H1 (cell line): ENCODE data around the gene PHF3. TPM values are rescaled to one million over a fixed set of nuclear protein-coding genes. Genes with fewer than 3 reads are reported as not detected.

ENCODE experiments used
- CTCF ChIA-PET: fragments of 300-600 bp; sonication (Branson Sonifier 250); formaldehyde crosslinking; loops from one replicate; lab custom pipeline; 2021; ENCODE audit not compliant: partially characterized antibody; lab: Charles Lee
- POLR2A ChIA-PET: fragments of 300-600 bp; sonication (Branson Sonifier 250); formaldehyde crosslinking; loops from one replicate; lab custom pipeline; 2021; ENCODE audit warnings: inconsistent platforms; ENCODE audit not compliant: partially characterized antibody; lab: Charles Lee
- DNase-seq, 2 experiments: peaks; one replicate each; pipeline versions ENCODE4 v3.0.0 to v3.0.0-alpha.2; 2010 to 2022; ENCODE audit warnings: low spot score in 2 of 2, low read depth in 1 of 2, mixed read lengths in 1 of 2
- FAIRE-seq: peaks from 2 replicates; lab custom pipeline; 2011; peaks lifted over from hg19 to GRCh38; lab: Jason Lieb, UNC
- H2AFZ ChIP-seq: 2 replicates; pipeline ENCODE4 v1.8.1; 2012; ENCODE audit warnings: low read length, inconsistent platforms
- H2AK5ac ChIP-seq: 2 replicates; pipeline ENCODE4 v1.6.1; 2013; ENCODE audit warnings: low read depth, low read length
- H2BK120ac ChIP-seq: replicated peaks from 2 replicates; pipeline ENCODE3; 2013; ENCODE audit warnings: low read depth, low read length, inconsistent platforms
- H2BK12ac ChIP-seq: 2 replicates; pipeline ENCODE4 v1.6.1; 2013; ENCODE audit warnings: low read depth, low read length
- H2BK15ac ChIP-seq: 2 replicates; pipeline ENCODE4 v1.6.1; 2013; ENCODE audit warnings: low read length
- H2BK20ac ChIP-seq: 2 replicates; pipeline ENCODE4 v1.6.1; 2013; ENCODE audit warnings: low read length
- H2BK5ac ChIP-seq: 2 replicates; pipeline ENCODE4 v1.6.1; 2013; ENCODE audit warnings: low read depth, low read length
- H3K14ac ChIP-seq: 2 replicates; pipeline ENCODE4 v1.6.1; 2013; ENCODE audit warnings: inconsistent platforms; ENCODE audit not compliant: insufficient read length
- H3K18ac ChIP-seq: 2 replicates; pipeline ENCODE4 v1.6.1; 2013; ENCODE audit warnings: low read length; ENCODE audit errors: extremely low read depth
- H3K23ac ChIP-seq: 2 replicates; pipeline ENCODE4 v1.6.1; 2013; ENCODE audit warnings: inconsistent platforms; ENCODE audit not compliant: insufficient read length
- H3K23me2 ChIP-seq: 2 replicates; pipeline ENCODE4 v1.6.1; 2013; ENCODE audit warnings: low read depth, low read length
- H3K27ac ChIP-seq: 2 replicates; pipeline ENCODE4 v1.6.1; 2011; ENCODE audit warnings: low read depth, low read length, inconsistent platforms
- H3K27me3 ChIP-seq, 4 experiments: replicated peaks in 1 of 4; 1 replicate in 1 of 4; 2 replicates in 3 of 4; pipeline versions ENCODE4 v1.6.1 to v1.8.1; 2011 to 2013; ENCODE audit warnings: low read length in 3 of 4, mild to moderate bottlenecking in 3 of 4, inconsistent platforms in 2 of 4, mixed read lengths in 2 of 4, moderate library complexity in 1 of 4; ENCODE audit not compliant: control insufficient read depth in 3 of 4, insufficient read depth in 3 of 4; ENCODE audit errors: extremely low read depth in 1 of 4
- H3K36me3 ChIP-seq, 4 experiments: 2 replicates each; pipeline versions ENCODE4 v1.6.1 to v1.8.1; 2011 to 2013; ENCODE audit warnings: mild to moderate bottlenecking in 4 of 4, low read length in 3 of 4, moderate library complexity in 2 of 4, control low read depth in 1 of 4, inconsistent platforms in 1 of 4; ENCODE audit not compliant: insufficient read depth in 4 of 4, control insufficient read depth in 2 of 4
- H3K4ac ChIP-seq: replicated peaks from 2 replicates; pipeline ENCODE3; 2013; ENCODE audit warnings: low read length, low read depth, mixed read lengths, inconsistent platforms; ENCODE audit not compliant: insufficient read length
- H3K4me1 ChIP-seq, 4 experiments: replicated peaks in 1 of 4; 1 replicate in 1 of 4; 2 replicates in 3 of 4; pipeline versions ENCODE4 v1.6.1 to v1.8.1; 2011 to 2013; ENCODE audit warnings: low read length in 3 of 4, inconsistent platforms in 2 of 4, mixed read lengths in 1 of 4; ENCODE audit not compliant: insufficient read depth in 4 of 4, control insufficient read depth in 3 of 4
- H3K4me2 ChIP-seq, 2 experiments: 2 replicates each; pipeline versions ENCODE4 v1.6.1 to v1.8.1; 2011 to 2013; ENCODE audit warnings: low read depth in 2 of 2, low read length in 2 of 2, control low read depth in 1 of 2, inconsistent platforms in 1 of 2, mild to moderate bottlenecking in 1 of 2; ENCODE audit not compliant: insufficient read depth in 1 of 2
- H3K4me3 ChIP-seq, 4 experiments: fragments of 200-600, 300-600 bp in 1 of 4; sonication (generic), shearing (Covaris generic), sonication (Bioruptor Twin) in 1 of 4; 2 replicates each; pipeline versions ENCODE4 v1.5.1 to v1.8.1; 2011 to 2016; ENCODE audit warnings: low read length in 4 of 4, low read depth in 3 of 4, control low read depth in 2 of 4, inconsistent platforms in 2 of 4, mild to moderate bottlenecking in 2 of 4, mixed read lengths in 1 of 4, moderate library complexity in 1 of 4; ENCODE audit not compliant: insufficient read depth in 2 of 4; ENCODE audit errors: extremely low read depth in 1 of 4
- H3K56ac ChIP-seq: replicated peaks from 2 replicates; pipeline ENCODE3; 2013; ENCODE audit warnings: low read depth, mild to moderate bottlenecking, mixed read lengths, low read length, inconsistent platforms; ENCODE audit not compliant: insufficient read length
- H3K79me1 ChIP-seq: 2 replicates; pipeline ENCODE4 v1.6.1; 2013; ENCODE audit warnings: low read depth, low read length, control low read depth
- H3K79me2 ChIP-seq, 2 experiments: 2 replicates each; pipeline versions ENCODE4 v1.6.1 to v1.8.1; 2012 to 2013; ENCODE audit warnings: low read length in 2 of 2, mild to moderate bottlenecking in 2 of 2, inconsistent platforms in 1 of 2; ENCODE audit not compliant: insufficient read depth in 2 of 2, control insufficient read depth in 1 of 2
- H3K9ac ChIP-seq, 4 experiments: replicated peaks in 1 of 4; 1 replicate in 1 of 4; 2 replicates in 3 of 4; pipeline versions ENCODE4 v1.6.1 to v1.8.1; 2011 to 2013; ENCODE audit warnings: low read depth in 3 of 4, low read length in 3 of 4, control low read depth in 2 of 4, mild to moderate bottlenecking in 2 of 4, moderate library complexity in 2 of 4, inconsistent platforms in 1 of 4; ENCODE audit errors: extremely low read depth in 1 of 4
- H3K9me3 ChIP-seq, 2 experiments: 2 replicates each; pipeline versions ENCODE4 v1.6.1 to v1.8.1; 2012 to 2013; ENCODE audit warnings: mild to moderate bottlenecking in 2 of 2, moderate library complexity in 2 of 2, control low read depth in 1 of 2, inconsistent platforms in 1 of 2, low read depth in 1 of 2, low read length in 1 of 2, mixed read lengths in 1 of 2; ENCODE audit not compliant: insufficient read depth in 2 of 2
- H4K20me1 ChIP-seq, 2 experiments: replicated peaks in 1 of 2; 2 replicates each; pipeline versions ENCODE3 to v1.8.1; 2011 to 2013; ENCODE audit warnings: inconsistent platforms in 2 of 2, low read length in 2 of 2, mild to moderate bottlenecking in 1 of 2; ENCODE audit not compliant: insufficient read depth in 2 of 2, control insufficient read depth in 1 of 2
- H4K5ac ChIP-seq: 2 replicates; pipeline ENCODE4 v1.6.1; 2013; ENCODE audit warnings: low read length, low read depth, mixed read lengths, inconsistent platforms; ENCODE audit not compliant: insufficient read length
- H4K8ac ChIP-seq: 2 replicates; pipeline ENCODE4 v1.8.0; 2013; ENCODE audit warnings: mild to moderate bottlenecking, moderate library complexity, low read length, inconsistent platforms; ENCODE audit not compliant: insufficient read depth; ENCODE audit errors: extremely low read depth
- H4K91ac ChIP-seq: replicated peaks from 2 replicates; pipeline ENCODE3; 2013; ENCODE audit warnings: low read length, mixed read lengths, inconsistent platforms; ENCODE audit not compliant: insufficient read length
- MAFK ChIP-seq: IDR thresholded peaks from 2 replicates; pipeline ENCODE4 v1.6.1; 2012; ENCODE audit warnings: low read depth, mild to moderate bottlenecking, improper control_type of control experiment, low read length
- NRF1 ChIP-seq: IDR thresholded peaks from 2 replicates; pipeline ENCODE4 v1.6.1; 2011; ENCODE audit warnings: mild to moderate bottlenecking, low read depth, low read length, improper control_type of control experiment
- WGBS, 2 experiments: shearing (Covaris generic) in 1 of 2; methylation state at CpG; one replicate each; pipeline versions ENCODE4 v1.1.6 to v1.1.7; 2013 to 2015; ENCODE audit warnings: low lambda C conversion rate in 2 of 2, mixed read lengths in 2 of 2, inconsistent platforms in 1 of 2, low coverage in 1 of 2, missing lambda C conversion rate in 1 of 2; ENCODE audit not compliant: insufficient replicate concordance in 2 of 2, insufficient coverage in 1 of 2, insufficient read length in 1 of 2; ENCODE audit errors: extremely low coverage in 1 of 2, missing lambda C conversion rate in 1 of 2; 5-methylcytosine and 5-hydroxymethylcytosine counted together
- polyA plus RNA-seq, 7 experiments: library from polyadenylated mRNA; depleted of rRNA in 3 of 7; stranded (reverse) in 5 of 7; unstranded in 2 of 7; fragments of >200 nt in 5 of 7; fragments of 200-250 nt in 2 of 7; gene quantifications; 1 replicate in 5 of 7; 2 replicates in 1 of 7; 4 replicates in 1 of 7; pipeline versions ENCODE4 v1.2.1 to v1.2.3, GENCODE V29; 2011 to 2013; ENCODE audit warnings: missing spikeins in 2 of 7, mixed read lengths in 2 of 7
- total RNA-seq: library from RNA; stranded (reverse); fragmentation: NEBNext Ultra II Directional; extraction: Animal tissue kit (Norgen Biotek cat#: 25700); gene quantifications from 2 replicates; pipeline ENCODE4 v1.2.1, GENCODE V29; 2021

The PHF3 gene
- total and polyA plus RNA-seq, 2 of the 8 experiments (the other 6 are each of a cell fraction or from before 2014, with no cell fraction given), result 10.1 to 69.3 TPM

DNA sequence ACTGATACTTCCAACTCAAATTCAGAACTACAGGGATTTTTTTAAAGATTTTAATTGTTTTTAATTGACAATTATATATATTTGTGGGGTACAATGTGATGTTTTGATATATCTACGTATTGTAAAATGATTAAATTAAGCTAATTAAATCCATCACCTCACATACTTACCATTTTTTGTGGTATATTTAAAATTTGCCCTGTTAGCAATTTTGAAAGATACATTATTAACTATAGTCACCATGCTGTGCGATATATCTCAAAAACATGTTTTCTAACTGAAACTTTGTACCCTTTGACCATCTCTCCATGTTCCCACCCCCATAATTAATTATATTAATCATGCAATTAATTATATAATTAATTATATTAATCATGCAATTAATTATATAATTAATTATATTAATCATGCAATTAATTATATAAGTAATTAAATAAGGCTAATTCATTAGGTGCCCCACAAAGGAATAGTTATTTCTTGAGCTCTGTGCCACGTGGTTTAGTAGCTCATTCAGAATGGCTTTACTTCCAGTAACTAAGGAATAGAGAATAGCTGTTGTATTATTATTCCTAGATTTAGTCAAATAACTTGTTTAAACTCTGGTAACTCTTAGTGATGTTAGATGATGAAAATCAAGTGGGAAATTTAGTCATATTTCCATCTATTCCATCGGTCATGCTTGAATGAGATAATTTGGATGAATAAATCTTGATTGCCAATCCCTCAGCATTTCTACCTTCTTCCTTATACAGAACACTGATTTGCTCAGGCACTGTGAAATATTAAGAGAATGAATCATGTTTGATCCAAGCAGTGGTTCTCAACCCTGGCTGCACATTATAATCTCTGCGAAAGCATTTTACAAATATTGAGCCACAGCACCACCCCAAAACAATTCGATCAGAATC lies 38.2 kb upstream of the PHF3 start:
- FAIRE-seq, result no peak
- TF ChIP-seq MAFK, result peak; percentile 12; the same call in 1 of the 2 replicates
- TF ChIP-seq NRF1, result no peak
- TF ChIP-seq, all 59 proteins: peak for 1

More for the DNA sequence above, 38.2 kb upstream of the PHF3 start:
- no peak overlapping the region for H4K5ac ChIP-seq
- H2AFZ ChIP-seq, result peak overlapping the region; percentile 98
- H3K27ac ChIP-seq, result no peak overlapping the region
- no peak overlapping the region for H3K14ac ChIP-seq
- no peak overlapping the region for H2BK12ac ChIP-seq
- peaks cover 5% of the 10 kb centered on the region for H3K23me2 ChIP-seq
- H3K23ac ChIP-seq, result no peak overlapping the region
- H3K36me3 ChIP-seq, result no peaks in the 10 kb centered on the region
- no peak overlapping the region for H2BK5ac ChIP-seq
- no peak overlapping the region for H2AK5ac ChIP-seq
- no peak overlapping the region for H4K91ac ChIP-seq
- H3K4me2 ChIP-seq, result peak overlapping the region; percentile 48 to 99
- no peak overlapping the region for H4K8ac ChIP-seq
- H3K79me1 ChIP-seq, result no peaks in the 10 kb centered on the region
- DNase-seq, result no peak
- no peak overlapping the region for H2BK15ac ChIP-seq
- no peaks in the 10 kb centered on the region for H3K9me3 ChIP-seq
- CTCF ChIA-PET, result interaction anchor here (0.8 to 4.4 kb wide), 19 partner anchors 9 to 244 kb away, joined by 3 to 24 read pairs (median 5); partner anchors contain the start of gene PHF3
- H3K4me3 ChIP-seq, result peak overlapping the region; percentile 48 to 83 (median 62); a peak in 7 of 8 replicates
- H4K20me1 ChIP-seq, result no peaks in the 10 kb centered on the region
- peak overlapping the region; percentile 52 for H2BK120ac ChIP-seq
- POLR2A ChIA-PET, result interaction anchor here (0.6 to 4.3 kb wide), 8 partner anchors 10 to 776 kb away, joined by 3 to 26 read pairs (median 6); partner anchors contain the start of gene PHF3
- H3K56ac ChIP-seq, result no peak overlapping the region
- no peak overlapping the region for H3K4ac ChIP-seq
- no peak overlapping the region for H3K18ac ChIP-seq
- H3K27me3 ChIP-seq, result no peaks in the 10 kb centered on the region
- no peak overlapping the region for H2BK20ac ChIP-seq
- no peaks in the 10 kb centered on the region for H3K79me2 ChIP-seq
- peaks cover 0 to 5% (median 2%) of the 10 kb centered on the region in 4 experiments; a peak in 3 of 7 replicates for H3K4me1 ChIP-seq
- WGBS, 2 experiments, result 68% methylated on average over 6 of the region's 6 CpGs; no CpG with 5 or more reads in 1 of the 2 experiments
- peak overlapping the region in 3 of 4 experiments; percentile 44 to 72 (median 70); a peak in 3 of 7 replicates for H3K9ac ChIP-seq
